Smooth muscle cell (in vitro differentiated cells): ENCODE measurements around the gene REXO2. TPM values are rescaled to one million over a fixed set of nuclear protein-coding genes. Genes with fewer than 3 reads are reported as not detected.

Experiments
- DNase-seq: peaks from one replicate; lab custom pipeline; 2025; ENCODE audit not compliant: unreplicated experiment; lab: John Stamatoyannopoulos, UW
- H2AFZ ChIP-seq: fragments of 200-600 bp; sonication (generic); 2 replicates; pipeline ENCODE4 v1.6.0; 2016; ENCODE audit warnings: antibody characterized with exemption, low read depth, mild to moderate bottlenecking
- H3F3A ChIP-seq: fragments of 200-600 bp; sonication (generic); 2 replicates; pipeline ENCODE4 v1.6.0; 2017; ENCODE audit warnings: antibody characterized with exemption, low read depth
- H3K27ac ChIP-seq: fragments of 200-600 bp; sonication (generic); 2 replicates; pipeline ENCODE4 v1.5.1; 2016; ENCODE audit warnings: low read depth, mild to moderate bottlenecking
- H3K27me3 ChIP-seq: fragments of 200-600 bp; sonication (generic); 2 replicates; pipeline ENCODE4 v1.6.1; 2016; ENCODE audit warnings: low read depth, mild to moderate bottlenecking
- H3K36me3 ChIP-seq: fragments of 200-600 bp; sonication (generic); 2 replicates; pipeline ENCODE4 v1.5.1; 2016; ENCODE audit warnings: low read depth
- H3K4me1 ChIP-seq: fragments of 200-600 bp; sonication (generic); 2 replicates; pipeline ENCODE4 v1.5.1; 2016; ENCODE audit warnings: low read depth
- H3K4me2 ChIP-seq: fragments of 200-600 bp; sonication (generic); 2 replicates; pipeline ENCODE4 v1.6.0; 2016; ENCODE audit warnings: mild to moderate bottlenecking
- H3K4me3 ChIP-seq: fragments of 200-600 bp; sonication (generic); 2 replicates; pipeline ENCODE4 v1.5.1; 2016; ENCODE audit warnings: mild to moderate bottlenecking
- H3K79me2 ChIP-seq: fragments of 200-600 bp; sonication (generic); 2 replicates; pipeline ENCODE4 v1.6.0; 2016; ENCODE audit warnings: low read depth, mild to moderate bottlenecking
- H3K9ac ChIP-seq: fragments of 200-600 bp; sonication (generic); 2 replicates; pipeline ENCODE4 v1.6.0; 2016; ENCODE audit warnings: low read depth
- H3K9me3 ChIP-seq: fragments of 200-600 bp; sonication (generic); replicated peaks from 2 replicates; pipeline ENCODE4 v1.5.1; 2016; ENCODE audit warnings: low read depth
- H4K20me1 ChIP-seq: fragments of 200-600 bp; sonication (generic); 2 replicates; pipeline ENCODE4 v1.6.0; 2016; ENCODE audit warnings: low read depth
- WGBS: methylation state at CpG from one replicate; pipeline ENCODE4 v1.1.7; 2016; ENCODE audit warnings: low lambda C conversion rate; 5-methylcytosine and 5-hydroxymethylcytosine counted together
- polyA plus RNA-seq: library from polyadenylated mRNA; unstranded; fragments of >200 nt; fragmentation: Nextera tagmentation; extraction: Ambion mirVana; gene quantifications from 2 replicates; pipeline ENCODE4 v1.2.1, GENCODE V29; 2016
- total RNA-seq: library from RNA; depleted of rRNA; stranded (reverse); fragments of >200 nt; gene quantifications from 2 replicates; pipeline ENCODE4 v1.2.3, GENCODE V29; 2014
- TF ChIP-seq, protein P1 (sequence below): fragments of 200-600 bp; sonication (generic); IDR thresholded peaks from 2 replicates; pipeline ENCODE4 v1.5.1; 2017; ENCODE audit warnings: borderline replicate concordance, mild to moderate bottlenecking, antibody characterized with exemption; ENCODE audit not compliant: insufficient read depth, poor library complexity, severe bottlenecking

REXO2 gene
- total and polyA plus RNA-seq, 2 experiments from 2014 or later: 164 to 179 TPM

DNA sequence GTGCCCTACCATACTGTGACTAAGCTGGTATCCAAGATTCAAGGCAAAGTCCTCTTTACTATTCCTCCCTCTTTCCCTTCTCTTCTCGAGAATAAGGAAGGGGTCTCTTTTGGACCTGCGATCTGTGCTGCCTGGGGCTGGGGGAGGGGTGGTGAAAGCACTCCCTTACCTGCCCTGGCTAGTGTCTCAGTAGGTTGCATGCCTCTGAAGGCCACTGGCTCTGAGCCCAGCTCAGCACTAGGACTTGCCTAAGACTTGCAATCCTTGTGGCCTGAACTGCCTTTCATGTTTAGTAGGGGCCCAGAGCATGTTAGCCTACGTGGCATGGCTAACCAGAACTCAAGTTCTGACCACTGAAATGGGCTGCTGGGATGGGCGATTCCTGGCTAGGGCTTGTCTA, 13.0 kb upstream of the REXO2 start:
- no peaks in the 10 kb centered on the region for H3K9me3 ChIP-seq
- no peak overlapping the region for H3K9ac ChIP-seq
- no peak overlapping the region for H3K4me2 ChIP-seq
- no peak for DNase-seq
- no peak overlapping the region for H3K27ac ChIP-seq
- no peaks in the 10 kb centered on the region for H3K4me1 ChIP-seq
- no peaks in the 10 kb centered on the region for H3K79me2 ChIP-seq
- H3F3A ChIP-seq: no peaks in the 10 kb centered on the region
- no peak overlapping the region for H3K4me3 ChIP-seq
- no peaks in the 10 kb centered on the region for H3K27me3 ChIP-seq
- no peaks in the 10 kb centered on the region for H4K20me1 ChIP-seq
- TF ChIP-seq, protein P1, sequence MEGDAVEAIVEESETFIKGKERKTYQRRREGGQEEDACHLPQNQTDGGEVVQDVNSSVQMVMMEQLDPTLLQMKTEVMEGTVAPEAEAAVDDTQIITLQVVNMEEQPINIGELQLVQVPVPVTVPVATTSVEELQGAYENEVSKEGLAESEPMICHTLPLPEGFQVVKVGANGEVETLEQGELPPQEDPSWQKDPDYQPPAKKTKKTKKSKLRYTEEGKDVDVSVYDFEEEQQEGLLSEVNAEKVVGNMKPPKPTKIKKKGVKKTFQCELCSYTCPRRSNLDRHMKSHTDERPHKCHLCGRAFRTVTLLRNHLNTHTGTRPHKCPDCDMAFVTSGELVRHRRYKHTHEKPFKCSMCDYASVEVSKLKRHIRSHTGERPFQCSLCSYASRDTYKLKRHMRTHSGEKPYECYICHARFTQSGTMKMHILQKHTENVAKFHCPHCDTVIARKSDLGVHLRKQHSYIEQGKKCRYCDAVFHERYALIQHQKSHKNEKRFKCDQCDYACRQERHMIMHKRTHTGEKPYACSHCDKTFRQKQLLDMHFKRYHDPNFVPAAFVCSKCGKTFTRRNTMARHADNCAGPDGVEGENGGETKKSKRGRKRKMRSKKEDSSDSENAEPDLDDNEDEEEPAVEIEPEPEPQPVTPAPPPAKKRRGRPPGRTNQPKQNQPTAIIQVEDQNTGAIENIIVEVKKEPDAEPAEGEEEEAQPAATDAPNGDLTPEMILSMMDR: no peak
- H2AFZ ChIP-seq: no peak overlapping the region
- 95% methylated on average over 4 of the region's 4 CpGs for WGBS
- no peaks in the 10 kb centered on the region for H3K36me3 ChIP-seq

DNA sequence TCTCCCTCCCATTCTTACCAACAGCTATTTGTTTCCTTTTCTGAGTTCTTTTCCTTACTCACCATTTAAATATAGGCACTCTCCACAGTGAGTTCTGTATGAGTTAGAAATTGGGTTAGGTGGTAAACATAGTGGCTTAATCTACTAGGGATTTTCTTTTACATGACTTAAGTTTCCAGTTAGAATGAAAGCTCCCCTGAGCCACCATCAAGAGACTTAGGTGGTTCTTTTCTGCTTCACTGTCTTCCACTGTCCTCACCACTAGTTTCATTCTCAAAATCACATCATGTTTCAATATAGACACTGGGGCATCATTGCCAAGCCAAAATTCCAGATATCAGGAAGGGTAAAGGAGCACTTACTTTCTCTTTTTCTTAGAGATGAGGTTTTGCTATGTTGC, 9.0 kb upstream of the REXO2 start:
- Histone ChIP-seq H3K27me3 (no peaks in the 10 kb centered on the region), H3K79me2 (no peaks in the 10 kb centered on the region), H4K20me1 (no peaks in the 10 kb centered on the region), H3K36me3 (no peaks in the 10 kb centered on the region), H3K9me3 (no peaks in the 10 kb centered on the region), H3K27ac (no peak overlapping the region), H3K9ac (no peak overlapping the region), H2AFZ (no peak overlapping the region), H3K4me1 (no peaks in the 10 kb centered on the region), H3K4me2 (no peak overlapping the region), H3K4me3 (no peak overlapping the region), H3F3A (no peaks in the 10 kb centered on the region)
- TF ChIP-seq, protein P1: no peak
- no peak for DNase-seq

DNA sequence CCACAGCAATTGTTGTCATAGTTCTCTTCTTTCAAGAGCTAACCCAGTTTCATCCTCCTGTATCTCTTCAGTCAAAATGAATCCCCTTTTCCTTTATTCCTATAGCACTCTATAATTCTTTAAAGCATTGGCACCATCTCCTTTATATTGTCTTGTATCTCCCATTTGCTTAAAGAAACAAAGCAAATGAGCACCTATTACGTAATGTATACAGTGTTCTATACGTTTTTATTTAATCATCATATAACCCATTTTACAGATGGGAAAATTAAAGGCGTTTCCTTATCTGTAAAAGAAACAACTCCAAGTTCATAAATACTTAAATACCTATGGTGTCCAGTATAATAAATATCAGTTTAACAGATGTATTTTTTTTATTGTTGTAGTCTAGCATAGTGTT, 6.4 kb upstream of the REXO2 start:
- Histone ChIP-seq H2AFZ (no peak overlapping the region), H3K27ac (no peak overlapping the region), H3K9me3 (no peaks in the 10 kb centered on the region), H3K79me2 (no peaks in the 10 kb centered on the region), H3K4me2 (no peak overlapping the region), H3K9ac (no peak overlapping the region), H3K4me1 (no peaks in the 10 kb centered on the region), H3K27me3 (no peaks in the 10 kb centered on the region), H4K20me1 (no peaks in the 10 kb centered on the region), H3F3A (no peaks in the 10 kb centered on the region), H3K36me3 (no peaks in the 10 kb centered on the region), H3K4me3 (no peak overlapping the region)
- WGBS: 90% methylated on average over 3 of the region's 3 CpGs
- TF ChIP-seq, protein P1: no peak
- DNase-seq: no peak

DNA sequence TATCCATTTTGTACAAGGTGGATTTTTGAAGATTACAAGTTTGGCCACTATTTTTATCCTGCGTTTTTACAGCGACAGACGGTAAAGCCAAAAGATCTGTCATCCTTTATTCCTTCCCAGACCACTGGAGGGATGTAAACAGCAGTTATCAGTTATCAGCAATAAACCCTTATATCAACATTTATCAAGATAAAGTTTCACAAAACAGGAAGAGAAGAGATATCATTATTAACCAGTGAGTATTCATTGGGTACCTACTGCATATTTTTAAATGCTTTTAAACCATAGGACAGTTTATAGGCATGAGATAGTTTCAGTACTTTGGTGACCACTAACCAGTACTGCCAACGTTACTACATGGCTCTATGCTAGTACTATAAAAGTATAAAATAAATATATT, 5.9 kb upstream of the REXO2 start:
- TF ChIP-seq, protein P1: no peak
- H3K9me3 ChIP-seq: no peaks in the 10 kb centered on the region
- H3K27me3 ChIP-seq: no peaks in the 10 kb centered on the region
- no peaks in the 10 kb centered on the region for H3K36me3 ChIP-seq
- H3K4me1 ChIP-seq: peaks cover under 1% of the 10 kb centered on the region
- no peak overlapping the region for H3K4me3 ChIP-seq
- DNase-seq: no peak
- no peak overlapping the region for H2AFZ ChIP-seq
- H3F3A ChIP-seq: no peaks in the 10 kb centered on the region
- 60% methylated on average over 4 of the region's 4 CpGs for WGBS
- no peaks in the 10 kb centered on the region for H3K79me2 ChIP-seq
- no peak overlapping the region for H3K27ac ChIP-seq
- no peak overlapping the region for H3K4me2 ChIP-seq
- H3K9ac ChIP-seq: no peak overlapping the region
- no peaks in the 10 kb centered on the region for H4K20me1 ChIP-seq
